Medulla oblongata (tissue), 1 donor: ENCODE results near the gene WFDC5.

Source experiments
- DNase-seq: peaks from one replicate; pipeline ENCODE4 v3.0.0-alpha.2; 2015; ENCODE audit errors: extremely low spot score

Gene WFDC5

DNA sequence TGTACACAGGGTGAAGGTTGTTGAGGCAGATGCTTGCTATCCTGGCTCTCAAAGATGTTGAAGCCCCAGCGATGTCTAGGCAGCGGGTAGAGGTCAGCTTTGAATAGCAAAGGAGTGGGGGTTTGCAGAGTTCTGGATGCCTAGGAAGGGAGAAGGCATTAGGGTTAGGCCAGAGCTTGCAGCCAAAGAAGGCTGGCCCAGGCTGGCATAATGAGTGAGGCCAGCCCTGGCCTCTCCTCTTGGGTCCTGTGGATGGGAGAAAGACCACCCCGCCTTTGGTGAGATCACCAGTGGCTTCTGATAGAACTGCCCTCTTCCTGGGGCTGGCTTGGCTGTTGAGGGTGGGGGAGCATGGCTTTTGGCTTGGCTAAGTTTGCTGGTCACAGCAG, 406 bp upstream of the WFDC5 start:
- DNase-seq: no peak

DNA sequence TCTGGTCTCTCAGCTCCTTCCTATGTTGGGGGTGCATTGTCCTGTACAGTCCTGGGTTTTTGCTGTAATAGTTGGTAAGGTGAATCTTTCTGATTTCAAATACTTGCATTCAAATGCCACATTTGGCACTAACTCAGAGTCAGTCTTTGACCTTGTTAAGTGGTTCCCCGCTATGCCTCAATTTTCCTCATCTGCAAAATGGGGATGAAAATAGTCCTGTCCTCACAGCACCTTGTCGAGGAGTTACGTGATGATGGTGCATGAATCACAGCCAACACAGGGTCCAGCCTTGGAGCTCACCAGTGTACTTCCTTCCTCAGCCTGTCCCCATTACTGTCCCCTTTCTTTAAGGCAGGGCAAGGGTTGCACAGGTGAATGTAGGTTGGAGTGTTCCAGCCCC, 1.1 kb downstream of the WFDC5 start:
- no peak for DNase-seq

DNA sequence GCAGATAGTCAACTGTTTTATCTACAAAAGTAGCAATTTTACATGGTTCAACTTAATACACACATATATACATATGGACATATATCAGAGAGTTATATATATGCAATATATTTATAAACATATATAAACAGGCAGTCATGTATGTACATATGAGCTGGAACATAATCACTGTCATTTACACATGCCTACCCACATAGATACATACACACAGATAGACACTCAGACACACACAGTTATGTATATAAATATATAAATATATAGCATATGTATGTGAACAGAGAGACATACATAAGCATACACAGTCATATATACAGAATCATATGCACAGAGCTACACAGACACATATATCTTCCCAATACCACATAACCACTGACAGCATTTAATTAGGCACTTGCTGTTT, 2.2 kb downstream of the WFDC5 start:
- no peak for DNase-seq

DNA sequence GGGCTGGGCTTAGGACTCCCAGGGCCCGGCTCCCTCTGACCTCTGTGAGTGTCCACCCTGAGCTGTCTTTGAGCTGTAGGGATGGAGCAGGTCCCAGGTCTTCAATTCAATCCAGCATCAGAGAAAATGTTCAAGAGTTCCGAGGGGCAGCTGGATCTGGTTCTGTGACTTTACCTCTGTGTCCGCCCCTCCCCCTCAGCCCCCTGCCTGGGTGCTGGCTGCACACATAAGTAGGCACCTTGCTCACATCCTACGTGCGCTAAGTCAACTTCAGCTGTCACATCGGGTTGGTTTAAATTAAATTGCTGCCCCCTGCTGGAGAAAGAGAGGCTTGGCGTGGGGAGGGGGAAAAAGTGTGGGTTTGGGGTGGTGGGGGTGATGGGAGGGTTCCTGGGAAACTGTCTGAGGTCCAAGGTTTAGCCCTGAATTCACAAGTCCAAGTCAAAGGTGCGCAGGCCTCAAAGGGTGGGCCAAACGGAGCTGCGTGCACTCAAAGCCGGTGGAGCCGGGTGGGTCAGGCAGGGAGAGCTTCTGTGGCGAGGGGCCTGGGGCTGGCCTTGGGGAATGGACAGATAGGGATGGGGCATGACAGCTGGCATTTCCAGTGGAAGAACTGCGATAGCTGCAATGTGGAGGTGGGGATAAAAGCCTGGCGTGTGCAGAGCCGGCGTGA, 3.0 kb downstream of the WFDC5 start:
- peak; percentile 25 for DNase-seq

DNA sequence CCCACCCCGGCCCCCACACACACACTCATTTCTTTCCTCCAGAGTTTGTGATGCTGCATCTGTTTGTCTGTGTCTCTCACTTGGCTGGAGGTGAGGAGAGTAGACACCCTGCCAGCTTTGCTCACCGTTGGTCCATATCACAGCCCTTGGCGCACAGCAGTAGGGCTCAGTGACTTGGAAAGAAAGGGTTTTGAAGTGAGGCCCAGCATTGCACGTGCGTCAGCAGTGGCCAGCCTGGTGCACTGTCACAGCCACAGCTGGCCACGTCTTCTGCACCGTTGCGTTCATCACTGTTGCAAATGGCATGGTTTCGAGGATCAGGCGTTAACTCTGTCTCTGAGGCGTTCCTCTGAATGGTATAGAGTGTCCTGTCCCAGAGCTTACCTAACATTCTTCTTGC, 3.7 kb downstream of the WFDC5 start:
- DNase-seq: no peak

DNA sequence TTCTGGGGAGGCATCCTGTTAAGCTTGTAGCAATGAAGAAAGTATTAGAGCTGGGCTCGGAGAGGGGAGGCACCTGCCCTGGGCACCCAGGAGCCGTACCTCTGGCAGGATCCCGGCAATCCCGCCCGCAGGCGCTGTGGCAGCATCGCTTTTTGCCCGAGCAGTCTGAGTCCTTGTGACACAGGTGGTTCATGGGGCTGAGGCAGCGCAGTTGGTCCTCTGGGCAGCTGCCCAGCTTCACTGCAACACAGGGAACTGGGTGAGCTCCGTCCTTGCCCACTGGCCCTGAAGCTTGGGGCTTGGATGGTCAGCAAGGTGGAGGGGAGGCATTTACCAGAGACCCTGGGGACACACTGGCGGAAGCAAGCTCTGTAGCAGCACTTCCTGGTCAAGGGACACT, 4.7 kb downstream of the WFDC5 start:
- no peak for DNase-seq

DNA sequence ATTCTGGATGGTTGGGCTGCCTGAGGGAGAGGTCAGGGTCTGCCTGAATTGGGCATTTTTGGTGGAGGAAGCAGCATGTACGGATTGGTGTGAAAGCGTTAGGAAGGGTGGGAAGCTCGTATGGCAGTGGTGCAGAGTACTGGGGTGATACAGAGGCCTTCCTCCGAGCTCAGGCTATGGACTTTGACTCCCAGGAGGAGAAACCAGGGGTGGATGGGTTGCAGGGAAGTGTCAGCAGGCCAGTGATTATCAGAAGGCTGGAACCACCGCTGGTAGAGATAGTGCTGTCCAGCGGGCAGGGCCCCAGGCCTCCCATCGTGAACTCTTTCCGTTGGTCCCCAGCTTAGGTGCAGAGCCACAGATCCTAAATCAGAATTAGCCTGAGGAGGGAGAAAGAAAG, 5.3 kb downstream of the WFDC5 start:
- DNase-seq: no peak

DNA sequence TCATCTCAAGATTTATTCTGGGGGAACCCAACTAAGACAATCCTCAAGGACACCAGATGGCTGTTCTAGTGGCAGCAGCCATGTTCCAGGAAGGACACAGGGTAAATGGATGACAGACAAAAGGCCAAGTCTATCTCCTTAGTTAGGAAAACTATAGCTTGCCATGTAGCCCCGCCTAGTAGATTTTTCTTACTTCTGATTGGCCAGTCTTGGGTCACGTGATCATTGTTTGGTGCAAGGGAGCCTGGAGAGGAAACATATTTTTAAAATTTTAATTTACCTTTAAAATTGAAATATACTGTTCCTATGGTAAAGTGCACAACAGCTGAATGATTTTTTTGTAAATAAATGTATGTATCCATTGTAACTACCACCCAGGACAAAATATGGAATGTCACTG, 9.7 kb downstream of the WFDC5 start:
- no peak for DNase-seq

DNA sequence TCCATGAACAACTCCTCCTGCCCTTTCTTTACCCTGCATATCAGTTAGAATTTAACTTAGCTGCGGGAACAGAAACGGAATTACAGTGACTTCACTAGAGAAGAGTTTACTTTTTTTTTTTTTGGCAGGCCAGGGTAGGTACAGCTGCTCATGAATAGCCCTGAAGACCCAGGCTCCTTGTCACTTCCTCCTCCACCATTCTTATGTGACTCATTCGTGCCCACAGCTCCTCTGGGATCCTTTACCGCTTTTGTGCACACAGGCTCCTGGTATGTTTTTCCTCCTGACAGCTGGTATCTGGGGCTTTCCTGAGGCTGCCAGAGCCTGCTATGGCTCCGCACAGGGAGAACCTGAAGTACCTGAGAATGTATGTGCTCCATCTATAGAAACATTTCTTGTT, 10.2 kb downstream of the WFDC5 start:
- no peak for DNase-seq

DNA sequence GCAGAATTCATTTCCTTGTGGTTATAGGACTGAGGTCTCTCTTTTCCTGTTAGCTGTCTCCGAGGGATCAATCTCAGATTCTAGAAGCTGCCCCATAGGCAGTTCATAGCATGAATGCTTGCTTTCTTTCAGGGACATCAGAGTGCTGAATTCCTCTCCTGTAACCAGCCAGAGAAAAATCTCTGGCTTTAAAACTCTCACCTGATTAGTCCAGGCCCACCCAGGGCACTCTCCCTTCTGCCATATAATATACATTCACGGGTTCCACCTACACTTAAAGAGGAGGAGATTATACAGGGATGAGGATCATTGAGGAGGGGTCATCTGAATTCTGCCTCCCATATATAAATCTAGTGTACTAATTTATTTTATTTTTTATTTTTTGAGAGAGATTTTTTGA, 11.9 kb downstream of the WFDC5 start:
- DNase-seq: no peak

DNA sequence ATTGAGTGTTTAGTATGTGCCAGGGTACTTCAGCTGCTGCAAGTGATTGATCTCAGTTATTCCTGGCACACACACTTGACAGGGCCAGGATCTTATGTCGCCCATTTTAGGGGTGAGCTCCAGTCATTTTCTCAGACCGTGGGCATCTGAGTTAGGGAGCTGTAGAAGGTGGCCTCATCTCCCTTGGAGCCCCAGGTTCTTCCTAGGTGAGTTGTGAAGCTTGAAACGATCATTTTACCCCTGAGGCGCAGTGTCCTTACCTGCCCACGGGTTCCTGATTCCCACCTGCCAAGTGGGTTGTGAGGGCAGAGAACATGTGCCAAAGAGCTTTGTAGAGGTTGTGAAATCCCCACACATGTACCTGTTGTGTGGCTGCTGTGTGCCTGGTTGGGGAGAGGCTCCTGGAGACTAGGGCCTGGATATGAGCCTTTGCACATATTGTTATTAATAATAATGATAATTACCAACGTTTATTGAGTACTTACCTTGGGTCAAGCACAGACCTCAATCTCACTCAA, 13.6 kb downstream of the WFDC5 start:
- DNase-seq: no peak

DNA sequence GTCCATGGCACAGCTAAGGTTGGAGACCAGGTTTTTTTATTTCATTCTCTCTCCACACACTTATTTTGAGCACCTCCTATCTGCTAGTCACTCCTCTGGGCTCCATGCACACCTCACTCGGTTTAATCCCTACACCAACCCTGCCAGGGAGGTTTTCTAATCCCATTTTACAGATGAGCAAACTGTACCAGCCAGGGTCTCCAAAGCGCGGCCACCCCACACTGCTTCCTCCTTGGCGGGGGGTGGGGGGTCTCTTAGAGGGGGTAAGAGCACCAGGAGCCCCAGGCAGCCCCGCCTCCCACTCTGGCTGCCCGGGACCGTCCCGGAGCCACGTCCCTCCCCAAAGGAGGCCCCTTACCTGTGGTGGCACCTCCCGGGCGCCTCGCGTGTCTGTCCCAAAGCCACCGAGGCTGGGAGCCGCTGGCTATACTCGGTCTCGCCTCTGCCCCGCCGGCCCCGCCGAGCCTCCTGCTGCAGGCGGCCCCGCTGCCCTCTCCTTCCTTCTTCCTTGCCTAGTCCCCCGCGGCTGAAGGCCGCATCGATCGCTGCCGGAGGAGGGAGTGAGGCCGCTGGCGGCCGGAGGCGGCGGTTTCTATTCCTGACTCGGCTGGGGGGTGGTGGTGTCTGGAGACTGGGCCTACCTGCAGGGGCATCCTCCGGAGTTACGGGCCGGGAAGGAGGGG, 14.3 kb downstream of the WFDC5 start, which contains the start of gene KCNS1:
Gene KCNS1 (minus strand): TSS at position 565 of the 683 bp plus-strand sequence. CDS start 1,891 bp downstream, outside the sequence.
- no peak for DNase-seq

DNA sequence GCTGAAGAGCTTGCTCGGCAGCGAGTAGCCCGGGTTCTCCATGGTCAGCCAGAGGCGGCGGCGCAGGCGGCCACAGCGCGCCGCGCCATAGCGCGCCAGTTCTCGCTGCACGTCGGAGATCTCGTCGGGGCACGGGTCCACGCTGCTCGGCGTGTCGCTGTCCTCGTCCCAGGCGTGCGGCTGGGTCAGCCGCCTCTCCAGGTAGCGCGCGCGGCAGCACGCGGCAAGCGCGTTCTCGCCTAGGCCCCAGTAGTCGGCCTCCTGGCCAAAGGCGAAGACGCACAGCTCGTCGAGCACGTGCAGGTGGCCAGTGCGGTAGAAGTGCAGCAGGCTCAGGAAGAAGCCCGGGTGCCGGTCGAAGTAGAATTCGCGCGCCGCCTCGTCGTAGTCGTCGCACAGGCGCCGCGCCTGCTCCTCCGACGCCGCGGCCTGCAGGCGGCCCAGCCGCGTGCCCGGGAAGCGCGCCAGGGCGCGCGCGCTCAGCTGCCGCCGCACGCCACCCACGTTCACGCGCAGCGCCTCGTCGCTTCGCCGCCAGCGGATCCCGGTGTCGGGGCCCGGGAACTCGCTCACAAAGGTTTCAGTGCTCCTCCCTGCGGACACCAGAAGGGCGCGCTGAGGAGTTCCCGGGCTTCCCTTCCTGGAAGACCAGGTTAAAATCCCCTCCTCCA, 16.7 kb downstream of the WFDC5 start:
- no peak for DNase-seq

DNA sequence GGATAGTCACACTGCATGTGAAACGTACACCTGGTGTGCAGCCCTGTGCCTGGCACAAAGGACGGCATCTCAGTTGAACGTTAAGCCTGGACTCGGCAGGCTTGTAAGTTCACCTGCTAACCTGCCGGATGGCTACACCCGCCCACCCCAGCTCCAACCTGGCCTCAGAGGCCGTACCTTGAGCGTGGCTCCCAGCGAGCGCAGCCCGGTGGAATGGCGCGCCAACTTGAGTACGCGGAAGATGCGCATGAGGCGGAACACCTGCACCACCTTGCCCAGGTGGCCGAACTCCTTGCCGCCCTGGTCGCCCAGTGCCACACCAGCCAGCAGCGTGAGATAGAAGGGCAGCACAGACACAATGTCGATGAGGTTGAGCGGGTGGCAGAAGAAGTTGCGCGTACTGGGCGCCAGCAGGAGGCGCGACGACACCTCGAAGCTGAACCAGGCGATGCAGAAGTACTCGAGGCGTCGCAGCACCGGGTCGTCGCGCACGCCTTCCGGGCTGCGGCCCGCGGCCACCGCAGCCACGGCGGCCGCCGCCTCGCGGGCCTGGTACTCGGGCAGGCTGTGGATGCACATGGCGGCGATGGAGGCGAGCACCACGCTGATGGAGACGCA, 17.4 kb downstream of the WFDC5 start:
- peak; percentile 7 for DNase-seq

DNA sequence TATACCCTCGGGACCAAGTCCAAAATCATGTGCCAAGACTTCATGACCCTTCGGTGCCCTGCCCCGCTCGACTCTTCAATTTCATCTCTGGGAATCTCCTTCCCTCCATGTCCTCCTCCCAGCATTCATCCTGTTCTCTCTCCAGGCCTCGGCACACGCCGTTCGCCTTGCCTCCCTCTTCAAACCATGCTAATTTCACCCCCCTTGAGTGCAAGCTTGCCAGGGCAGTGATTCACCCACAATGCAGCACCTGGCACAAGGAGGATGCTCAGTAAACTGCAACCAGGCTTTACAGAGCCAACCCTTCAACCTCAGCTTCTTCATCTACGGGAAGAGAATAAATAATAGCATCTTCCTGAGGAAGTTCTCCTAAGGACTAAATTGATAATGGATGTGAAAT, 18.2 kb downstream of the WFDC5 start:
- DNase-seq: no peak

DNA sequence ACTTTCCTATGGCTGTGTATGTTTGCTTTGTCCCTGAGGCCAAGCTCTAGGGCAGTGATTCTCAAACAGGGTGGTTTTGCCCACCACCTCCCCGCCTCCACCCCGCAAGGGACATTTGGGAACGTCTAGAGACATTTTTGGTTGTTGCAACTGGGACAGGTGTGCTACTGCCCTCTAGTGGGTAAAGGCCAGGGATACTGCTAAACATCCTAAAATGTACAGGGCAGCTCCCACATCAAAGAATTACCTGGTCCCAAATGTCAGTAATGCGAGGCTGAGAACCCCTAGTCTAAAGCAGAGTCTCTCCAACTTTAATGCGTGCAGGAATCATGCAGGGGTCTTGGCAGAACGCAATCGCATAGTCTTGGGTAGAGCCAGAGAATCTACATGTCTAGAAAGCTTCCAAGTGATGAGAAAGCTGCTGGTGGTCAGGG, 19.2 kb downstream of the WFDC5 start:
- DNase-seq: peak; percentile 84

DNA sequence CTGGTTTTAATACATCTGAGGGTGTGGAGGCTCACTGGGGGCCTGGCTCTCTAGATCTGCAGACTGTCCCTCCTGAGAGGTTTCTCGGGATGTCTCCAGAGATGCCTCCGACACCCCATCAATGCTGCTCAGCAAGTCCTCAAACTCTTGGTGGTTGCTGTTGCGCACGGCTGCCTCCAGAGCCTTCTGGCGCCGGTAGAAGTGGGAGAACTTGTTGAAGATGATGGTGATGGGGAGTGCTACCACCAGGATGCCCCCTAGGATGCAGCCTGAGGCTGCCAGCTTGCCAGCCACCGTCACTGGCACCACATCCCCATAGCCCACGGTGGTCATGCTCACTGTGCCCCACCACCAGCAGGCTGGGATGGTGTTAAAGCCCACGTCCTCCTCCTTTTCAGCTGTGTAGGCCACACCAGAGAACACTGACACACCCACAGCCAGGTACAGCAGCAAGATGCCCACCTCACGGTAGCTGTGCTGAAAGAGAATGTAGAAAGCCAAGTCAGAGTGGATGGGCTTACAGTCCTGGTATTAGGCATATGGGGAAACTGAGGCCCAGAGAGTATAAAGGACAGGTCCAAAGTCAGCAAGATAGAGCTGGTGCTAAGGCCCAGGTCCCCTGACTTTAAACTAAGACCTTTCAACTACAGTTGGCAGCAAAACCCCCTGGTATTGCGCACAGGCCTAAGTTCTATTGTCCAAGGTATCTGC, 20.0 kb downstream of the WFDC5 start:
- DNase-seq: no peak

DNA sequence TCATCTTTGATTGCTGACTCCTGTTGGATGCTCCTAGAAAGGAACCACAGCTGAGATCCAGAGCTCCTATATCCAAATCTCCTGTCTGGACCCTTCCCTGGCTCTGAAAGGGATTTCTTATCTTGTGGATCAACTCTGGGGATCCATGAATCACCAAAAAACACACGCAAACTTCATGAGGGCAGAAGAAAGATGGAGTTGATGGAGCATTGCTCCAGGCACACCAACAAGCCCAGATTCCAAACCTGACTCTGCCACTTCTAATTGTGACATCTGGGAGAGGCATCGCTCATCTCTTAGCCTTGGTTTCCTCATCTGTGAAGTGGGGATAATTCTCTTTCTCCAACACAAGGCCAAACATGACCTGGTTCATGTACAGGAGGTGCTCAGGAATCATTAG, 20.8 kb downstream of the WFDC5 start:
- no peak for DNase-seq

DNA sequence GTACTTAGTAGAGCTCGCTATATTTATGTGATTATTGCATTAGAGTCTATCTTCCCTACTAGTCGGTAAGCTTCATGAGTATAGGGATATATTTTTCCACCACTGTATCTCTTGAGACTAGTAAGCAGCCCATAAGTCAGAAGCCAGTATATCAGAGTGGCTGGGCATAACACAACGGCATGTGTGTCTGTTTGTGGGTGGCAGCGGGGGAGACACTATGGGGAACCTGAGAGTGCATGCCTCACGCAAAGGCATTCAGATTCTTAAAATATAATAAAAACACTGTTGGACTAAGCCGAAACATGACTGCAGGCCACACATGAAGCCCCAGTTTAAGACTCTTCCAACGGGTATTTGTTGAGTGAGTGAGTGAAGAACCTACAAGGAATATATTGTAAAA, 22.1 kb downstream of the WFDC5 start:
- DNase-seq: no peak

DNA sequence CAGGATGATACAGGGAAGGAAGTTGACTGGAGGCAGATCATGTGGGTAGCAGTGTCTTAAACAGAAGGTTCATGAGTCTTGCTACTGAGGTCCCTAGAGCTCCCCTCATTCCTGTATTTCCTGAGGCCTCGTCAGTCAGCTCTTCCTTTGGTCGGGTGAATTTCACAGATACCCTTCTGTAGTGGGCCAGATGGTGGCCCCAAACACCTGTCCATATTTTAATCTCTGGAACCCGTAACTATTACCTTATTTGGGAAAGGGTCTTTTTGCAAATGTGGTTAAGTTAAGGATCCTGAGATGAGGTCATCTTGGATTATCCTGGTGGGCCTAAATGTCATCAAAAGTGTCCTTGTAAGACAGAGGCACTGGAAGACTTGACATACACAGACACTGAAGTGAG, 23.6 kb downstream of the WFDC5 start:
- no peak for DNase-seq

DNA sequence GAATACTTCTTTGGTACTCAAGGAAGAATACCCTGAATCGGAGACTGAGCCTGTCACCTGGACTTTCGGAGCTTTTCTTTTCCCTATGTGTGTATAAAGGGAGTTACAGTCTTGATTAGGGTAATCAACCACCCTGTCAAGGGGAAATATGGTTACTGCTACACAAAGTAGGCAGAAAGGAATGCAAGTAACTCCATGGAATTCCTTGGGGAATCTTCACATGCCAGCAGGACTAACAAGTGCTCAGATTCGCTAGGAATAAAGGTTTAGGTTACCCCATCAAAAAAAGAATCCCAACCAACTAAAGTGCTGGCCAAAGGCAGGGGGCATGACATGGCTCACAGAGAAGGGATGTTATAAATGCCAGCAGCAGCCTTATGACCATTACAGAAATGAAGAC, 24.5 kb downstream of the WFDC5 start:
- no peak for DNase-seq

DNA sequence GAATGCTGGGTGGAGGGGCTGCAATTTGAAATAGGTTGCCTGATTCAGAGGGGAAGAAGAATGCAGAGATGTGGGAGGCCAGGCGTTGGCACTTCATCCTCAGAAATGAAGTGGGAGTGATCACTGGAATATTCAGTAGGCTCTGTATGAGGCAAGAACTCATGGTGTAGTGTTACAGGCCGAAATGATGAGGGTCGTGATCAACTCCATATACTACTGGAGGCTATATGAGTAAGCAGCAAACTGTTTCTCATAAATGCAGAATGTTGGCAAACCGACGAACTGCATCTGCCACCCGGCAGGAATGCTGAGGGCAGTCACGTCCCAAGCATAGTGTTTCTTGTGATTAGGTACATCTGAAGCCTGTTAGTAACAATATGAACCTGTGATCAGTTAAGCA, 26.7 kb downstream of the WFDC5 start:
- no peak for DNase-seq
